ENCODE data around the gene PHB1. TPM values are rescaled to one million over a fixed set of nuclear protein-coding genes. Genes with fewer than 3 reads are reported as not detected.
"Not testable (repeated sequence)": the region's sequence is repeated elsewhere in the genome, so short reads cannot be mapped to it uniquely, and the experiment has no call there.

The PHB1 gene
- total RNA-seq, 2 donors from 2014 or later = 134 to 301 TPM

- H3K9me3 Mint-ChIP-seq, ATAC-seq, H3K27ac Mint-ChIP-seq: not testable (repeated sequence)
- peaks cover 10 to 11% of the 10 kb centered on the region in 2 donors for H3K36me3 Mint-ChIP-seq
- DNase-seq (ENCODE audit: low spot score in 2 of 2) = peak in 1 of 2 donors; percentile 3
Measured at GRCh38 chr17:49424276-49425003, 9.8 kb upstream of the PHB1 start.

GRCh38 chr17:49422714-49423113 is 8.0 kb upstream of the PHB1 start:
- no peak for DNase-seq (ENCODE audit: low spot score in 2 of 2)
- H3K9me3 Mint-ChIP-seq = peaks cover 5 to 8% of the 10 kb centered on the region in 2 donors
- H3K36me3 Mint-ChIP-seq = peaks cover 10 to 11% of the 10 kb centered on the region in 2 donors
- peak overlapping the region in 1 of 2 donors; percentile 29 for H3K27ac Mint-ChIP-seq
- ATAC-seq = no peak

- not testable (repeated sequence) for H3K27ac Mint-ChIP-seq, ATAC-seq, H3K9me3 Mint-ChIP-seq
- peaks cover 12 to 14% of the 10 kb centered on the region in 2 donors for H3K36me3 Mint-ChIP-seq
- peak in 1 of 2 donors; percentile 46 for DNase-seq (ENCODE audit: low spot score in 2 of 2)
Measured at GRCh38 chr17:49419761-49420160, 5.1 kb upstream of the PHB1 start.

- H3K36me3 Mint-ChIP-seq = peaks cover 17 to 18% of the 10 kb centered on the region in 2 donors
- not testable (repeated sequence) for H3K27ac Mint-ChIP-seq, H3K9me3 Mint-ChIP-seq, ATAC-seq
- peak in 1 of 2 donors; percentile 2 for DNase-seq (ENCODE audit: low spot score in 2 of 2)
Measured at GRCh38 chr17:49418754-49419740, 4.4 kb upstream of the PHB1 start.

GRCh38 chr17:49414271-49414621 is 436 bp downstream of the PHB1 start:
- Mint-ChIP-seq H3K36me3 (peaks cover 14 to 16% of the 10 kb centered on the region in 2 donors), H3K9me3 (no peaks in the 10 kb centered on the region), H3K27ac (peak overlapping the region; percentile 87 to 97)
- no peak for DNase-seq (ENCODE audit: low spot score in 2 of 2)
- peak in 1 of 2 donors; percentile 2 for ATAC-seq

- Mint-ChIP-seq H3K9me3 (no peaks in the 10 kb centered on the region), H3K36me3 (peaks cover 32% of the 10 kb centered on the region in 2 donors), H3K27ac (no peak overlapping the region)
- no peak for DNase-seq (ENCODE audit: low spot score in 2 of 2)
- no peak for ATAC-seq
Measured at GRCh38 chr17:49409066-49409465, 5.6 kb downstream of the PHB1 start.

GRCh38 chr17:49407981-49408501 is 6.6 kb downstream of the PHB1 start:
- no peak overlapping the region for H3K27ac Mint-ChIP-seq
- H3K9me3 Mint-ChIP-seq = no peaks in the 10 kb centered on the region
- peaks cover 32 to 34% of the 10 kb centered on the region in 2 donors for H3K36me3 Mint-ChIP-seq
- DNase-seq (ENCODE audit: low spot score in 2 of 2) = peak; percentile 86 to 89
- peak; percentile 98 to 99 for ATAC-seq

- peaks cover 31 to 43% of the 10 kb centered on the region in 2 donors for H3K36me3 Mint-ChIP-seq
- DNase-seq (ENCODE audit: low spot score in 2 of 2) (no peak), ATAC-seq (no peak)
- H3K27ac Mint-ChIP-seq = no peak overlapping the region
- H3K9me3 Mint-ChIP-seq = no peaks in the 10 kb centered on the region
Measured at GRCh38 chr17:49407086-49407485, 7.6 kb downstream of the PHB1 start.

- DNase-seq (ENCODE audit: low spot score in 2 of 2) (no peak), ATAC-seq (no peak)
- no peaks in the 10 kb centered on the region for H3K9me3 Mint-ChIP-seq
- H3K27ac Mint-ChIP-seq = no peak overlapping the region
- peaks cover 25 to 43% of the 10 kb centered on the region in 2 donors for H3K36me3 Mint-ChIP-seq
Measured at GRCh38 chr17:49406421-49407061, 8.1 kb downstream of the PHB1 start.

- Mint-ChIP-seq H3K27ac (no peak overlapping the region), H3K9me3 (no peaks in the 10 kb centered on the region), H3K36me3 (peaks cover 24 to 38% of the 10 kb centered on the region in 2 donors)
- ATAC-seq = no peak
- DNase-seq (ENCODE audit: low spot score in 2 of 2) = no peak
Measured at GRCh38 chr17:49404906-49405305, 9.8 kb downstream of the PHB1 start.

GRCh38 chr17:49404361-49404760 is 10.3 kb downstream of the PHB1 start:
- H3K36me3 Mint-ChIP-seq = peaks cover 24 to 37% of the 10 kb centered on the region in 2 donors

GRCh38 chr17:49403514-49404289 is 11.0 kb downstream of the PHB1 start:
- no peak for ATAC-seq

More at GRCh38 chr17:49404361-49404760, 10.3 kb downstream of the PHB1 start:
- no peaks in the 10 kb centered on the region for H3K9me3 Mint-ChIP-seq
- no peak for DNase-seq (ENCODE audit: low spot score in 2 of 2)
- no peak for ATAC-seq
- H3K27ac Mint-ChIP-seq = no peak overlapping the region

GRCh38 chr17:49402706-49403105 is 12.0 kb downstream of the PHB1 start:
- ATAC-seq = no peak
- Mint-ChIP-seq H3K36me3 (peaks cover 23 to 24% of the 10 kb centered on the region in 2 donors), H3K27ac (peak overlapping the region in 1 of 2 donors; percentile 14), H3K9me3 (no peaks in the 10 kb centered on the region)
- no peak for DNase-seq (ENCODE audit: low spot score in 2 of 2)

More at GRCh38 chr17:49403514-49404289, 11.0 kb downstream of the PHB1 start:
- Mint-ChIP-seq H3K9me3 (no peaks in the 10 kb centered on the region), H3K27ac (no peak overlapping the region), H3K36me3 (peaks cover 24 to 30% of the 10 kb centered on the region in 2 donors)
- no peak for DNase-seq (ENCODE audit: low spot score in 2 of 2)

- Mint-ChIP-seq H3K27ac (peak overlapping the region in 1 of 2 donors; percentile 14), H3K9me3 (no peaks in the 10 kb centered on the region), H3K36me3 (peaks cover 22 to 23% of the 10 kb centered on the region in 2 donors)
- no peak for DNase-seq (ENCODE audit: low spot score in 2 of 2)
- ATAC-seq = no peak
Measured at GRCh38 chr17:49401971-49402611, 12.6 kb downstream of the PHB1 start.

GRCh38 chr17:49399995-49400394 is 14.7 kb downstream of the PHB1 start:
- ATAC-seq (no peak), DNase-seq (ENCODE audit: low spot score in 2 of 2) (no peak)
- H3K27ac Mint-ChIP-seq = peak overlapping the region in 1 of 2 donors; percentile 1
- no peaks in the 10 kb centered on the region for H3K9me3 Mint-ChIP-seq
- peaks cover 4 to 10% of the 10 kb centered on the region in 2 donors for H3K36me3 Mint-ChIP-seq
